ENCODE results near the gene ARHGEF38.

Gene ARHGEF38, protein sequence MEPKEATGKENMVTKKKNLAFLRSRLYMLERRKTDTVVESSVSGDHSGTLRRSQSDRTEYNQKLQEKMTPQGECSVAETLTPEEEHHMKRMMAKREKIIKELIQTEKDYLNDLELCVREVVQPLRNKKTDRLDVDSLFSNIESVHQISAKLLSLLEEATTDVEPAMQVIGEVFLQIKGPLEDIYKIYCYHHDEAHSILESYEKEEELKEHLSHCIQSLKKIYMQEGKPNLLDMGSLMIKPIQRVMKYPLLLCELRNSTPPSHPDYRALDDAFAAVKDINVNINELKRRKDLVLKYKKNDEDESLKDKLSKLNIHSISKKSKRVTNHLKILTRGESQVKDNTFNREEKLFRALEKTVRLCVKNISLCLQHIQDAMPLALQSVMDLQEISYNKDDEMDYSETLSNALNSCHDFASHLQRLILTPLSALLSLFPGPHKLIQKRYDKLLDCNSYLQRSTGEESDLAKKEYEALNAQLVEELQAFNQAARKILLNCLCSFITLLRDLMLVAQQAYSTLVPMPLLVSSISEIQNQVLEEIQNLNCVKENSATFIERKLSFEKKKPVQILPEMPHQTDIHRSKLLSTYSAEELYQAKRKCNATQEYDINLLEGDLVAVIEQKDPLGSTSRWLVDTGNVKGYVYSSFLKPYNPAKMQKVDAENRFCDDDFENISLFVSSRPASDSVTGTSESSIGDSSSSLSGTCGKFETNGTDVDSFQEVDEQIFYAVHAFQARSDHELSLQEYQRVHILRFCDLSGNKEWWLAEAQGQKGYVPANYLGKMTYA

DNA sequence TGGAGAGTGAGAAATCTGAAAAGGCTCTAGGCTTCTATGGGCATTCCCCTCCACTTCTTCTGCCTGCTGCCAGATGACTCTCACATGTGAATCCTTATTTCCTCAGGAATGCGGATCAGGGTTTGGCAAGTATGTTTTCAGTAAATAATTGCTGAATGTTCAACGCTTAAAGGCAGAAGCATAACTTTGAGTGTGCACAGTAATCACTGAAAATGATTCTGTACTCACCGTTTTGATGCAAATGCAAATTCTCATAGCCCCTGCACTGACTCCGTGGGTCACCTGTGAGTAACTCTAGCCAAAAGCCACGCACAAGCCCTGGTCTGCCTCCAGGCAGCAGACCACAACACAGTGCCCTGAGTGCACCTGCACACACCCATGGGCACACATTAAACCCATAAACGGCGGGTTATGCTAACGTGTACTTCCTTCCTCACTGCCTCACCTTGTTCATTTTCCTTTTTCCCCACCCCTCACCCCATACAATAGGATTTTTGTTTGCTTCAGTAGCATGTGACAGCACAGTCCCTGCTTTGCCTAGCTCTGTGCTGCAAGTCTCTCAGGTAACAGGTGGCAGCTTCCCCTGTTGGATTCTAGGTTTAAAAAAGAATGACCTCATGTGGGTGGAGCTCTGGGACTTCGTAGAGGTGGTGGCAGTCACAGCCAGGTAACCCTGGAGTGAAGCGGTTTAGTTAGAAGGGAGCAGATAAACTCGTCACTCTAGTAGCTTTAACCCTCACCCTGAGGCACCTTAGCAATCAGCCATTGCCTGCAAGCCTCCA is at the start of gene ARHGEF38:
Gene ARHGEF38 (plus strand): TSS at position 656 of the 782 bp plus-strand sequence. CDS start 146 bp downstream, outside the sequence.
- DNase-seq (ENCODE audit: low spot score): no peak

DNA sequence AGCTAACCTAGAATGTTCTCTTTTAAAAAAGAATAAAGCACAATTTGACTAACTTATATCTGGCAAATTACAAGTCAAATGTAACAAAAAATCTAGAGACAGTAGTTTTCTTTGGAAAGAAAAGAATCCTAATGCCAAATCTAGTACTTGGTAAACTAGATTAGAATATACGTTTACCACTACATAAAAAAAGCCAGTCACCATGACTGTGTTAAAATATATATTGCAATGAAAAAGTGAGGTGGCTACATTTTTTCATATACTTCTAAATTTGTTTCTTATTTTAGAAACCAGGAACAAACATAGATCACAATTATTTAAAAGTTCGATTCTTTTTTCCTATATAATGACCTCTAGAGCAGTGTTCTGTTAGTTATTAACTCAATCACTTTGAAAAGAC is 48.9 kb upstream of the ARHGEF38 start:
- DNase-seq (ENCODE audit: low spot score): no peak

DNA sequence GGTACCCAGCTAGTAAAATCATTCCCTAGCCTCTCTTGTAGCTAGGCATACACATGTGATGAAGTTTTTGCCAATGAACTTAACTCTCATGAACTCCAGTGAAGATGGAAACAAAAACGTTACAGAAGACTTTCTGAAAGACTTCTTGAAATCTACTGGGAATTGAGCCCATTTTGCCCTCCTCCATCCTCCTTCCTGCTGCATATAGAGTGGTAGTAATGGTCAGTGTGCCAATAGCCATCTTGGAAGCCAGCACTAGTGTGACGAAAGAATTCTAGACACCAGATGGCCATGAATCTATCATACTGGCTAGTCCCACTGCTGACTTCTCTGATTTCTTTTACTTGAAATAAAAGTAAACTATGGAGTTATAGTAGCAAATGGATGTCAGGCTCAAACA is 47.7 kb upstream of the ARHGEF38 start:
- no peak for DNase-seq (ENCODE audit: low spot score)

DNA sequence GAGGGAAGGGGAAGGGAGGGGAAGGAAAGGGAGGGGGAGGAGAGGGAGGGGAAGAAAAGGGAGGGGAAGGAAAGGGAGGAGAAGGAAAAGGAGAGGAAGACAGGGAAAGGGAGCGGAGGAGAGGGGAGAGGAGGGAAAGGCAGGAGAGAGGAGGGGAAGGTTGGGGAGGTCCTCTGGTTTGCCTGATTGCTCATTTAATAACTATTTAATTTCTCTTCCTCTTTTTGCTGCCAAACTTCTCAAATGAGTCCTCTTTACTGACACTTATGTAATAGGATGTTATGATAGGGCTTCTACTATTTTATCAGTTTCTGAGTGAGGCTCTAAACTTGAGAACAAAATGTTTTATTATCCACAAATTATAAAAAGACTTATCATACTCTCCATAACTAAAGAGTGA is 43.1 kb upstream of the ARHGEF38 start:
- DNase-seq (ENCODE audit: low spot score): no peak

DNA sequence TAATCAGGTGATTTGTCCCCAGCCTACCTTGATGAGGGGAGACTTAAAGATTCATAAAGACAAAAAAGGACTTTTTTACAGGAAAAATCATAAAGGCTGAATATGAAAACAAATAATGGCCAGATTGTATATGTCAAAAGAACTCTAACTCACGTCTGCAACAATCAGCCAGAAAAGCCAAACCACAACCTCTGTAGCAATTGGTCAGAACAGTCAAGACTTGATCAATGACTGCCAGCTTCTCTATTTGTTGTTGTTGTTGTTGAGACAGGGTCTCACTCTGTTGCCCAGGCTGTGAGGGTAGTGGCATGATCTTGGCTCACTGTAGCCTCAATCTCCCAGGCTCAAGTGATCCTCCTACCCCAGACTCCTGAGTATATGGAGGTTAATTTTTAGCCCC is 42.7 kb upstream of the ARHGEF38 start:
- no peak for DNase-seq (ENCODE audit: low spot score)

DNA sequence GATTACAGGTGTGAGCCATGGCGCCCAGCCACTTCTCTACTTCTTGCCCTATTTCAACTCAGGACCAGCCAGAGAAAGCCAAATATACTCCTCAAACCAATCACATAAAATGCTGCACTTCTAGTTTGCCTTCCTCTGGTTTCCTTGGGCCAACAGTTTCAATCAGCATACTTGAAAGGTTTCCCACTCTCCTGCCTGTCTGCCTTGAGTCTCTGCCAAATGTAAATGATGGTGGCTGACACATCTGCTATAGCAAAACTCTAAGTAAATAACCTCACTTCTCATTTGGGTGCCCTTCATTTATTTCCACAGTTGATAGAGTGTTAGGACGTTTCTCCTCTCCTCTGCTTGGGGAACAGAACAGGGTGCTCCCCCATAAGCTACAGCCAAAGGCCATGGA is 42.2 kb upstream of the ARHGEF38 start:
- DNase-seq (ENCODE audit: low spot score): no peak

DNA sequence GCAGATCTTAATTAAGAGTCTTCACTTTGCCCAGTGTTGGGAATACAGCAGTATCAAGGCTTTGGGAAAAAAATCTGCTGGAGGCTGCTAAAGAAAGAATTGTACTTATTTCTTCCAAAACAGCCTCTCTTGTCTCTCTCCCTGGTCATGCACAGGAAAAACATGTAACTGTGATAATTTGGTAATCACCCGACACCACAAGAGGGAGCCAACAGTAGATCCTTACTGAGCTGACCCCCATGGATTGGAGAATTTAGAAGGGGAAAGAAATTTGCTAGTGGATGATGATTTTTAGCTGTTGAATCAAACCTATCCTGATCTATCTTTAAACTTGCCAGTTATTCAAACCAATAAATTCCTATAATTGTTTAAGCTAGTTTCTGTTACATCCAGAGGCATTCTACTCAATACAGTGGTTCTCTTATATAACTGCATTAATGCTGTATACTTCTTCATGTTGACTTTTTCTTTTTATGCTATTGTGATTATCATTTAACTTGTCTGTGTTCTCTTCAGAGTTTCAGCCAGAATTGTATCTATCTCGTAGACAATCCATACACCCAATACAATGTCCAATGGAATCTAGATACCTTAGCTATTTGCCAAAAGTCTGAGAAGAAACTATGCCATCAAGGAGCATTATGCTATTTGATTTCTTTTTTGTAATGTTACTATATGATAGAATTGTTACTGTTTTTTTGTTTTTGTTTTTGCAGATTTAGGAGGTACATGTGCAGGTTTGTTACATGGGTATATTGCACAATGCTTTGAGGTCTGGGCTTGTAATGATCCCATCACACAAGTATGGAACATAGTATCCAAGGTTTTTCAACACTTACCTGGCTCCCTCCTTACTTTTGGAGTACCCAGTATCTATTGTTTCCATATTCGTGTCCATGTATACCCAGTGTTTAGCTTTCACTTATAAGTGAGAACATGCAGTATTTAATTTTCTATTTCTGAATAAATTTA is 31.3 kb upstream of the ARHGEF38 start:
- peak; percentile 47 for DNase-seq (ENCODE audit: low spot score)

DNA sequence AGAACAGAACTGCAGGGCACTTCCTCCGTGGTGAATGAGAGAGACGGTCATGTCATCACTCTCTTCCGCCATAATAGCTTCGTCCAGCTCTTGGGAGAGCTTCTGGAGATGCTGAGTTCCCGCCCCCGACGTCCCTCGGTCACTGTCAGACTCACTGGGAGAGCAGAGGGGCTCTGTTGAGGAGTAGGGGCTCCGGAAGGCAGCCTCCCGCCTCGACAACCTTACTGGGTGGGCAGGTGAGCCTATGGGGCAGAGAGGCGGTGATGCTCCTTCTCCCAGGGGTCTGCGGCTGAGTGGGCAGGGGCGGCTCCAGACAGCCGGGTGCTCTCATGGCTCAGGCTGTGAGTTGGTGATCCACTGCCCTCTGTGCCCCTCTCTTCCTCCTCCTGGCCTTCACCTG is 25.8 kb upstream of the ARHGEF38 start:
- DNase-seq (ENCODE audit: low spot score): no peak

DNA sequence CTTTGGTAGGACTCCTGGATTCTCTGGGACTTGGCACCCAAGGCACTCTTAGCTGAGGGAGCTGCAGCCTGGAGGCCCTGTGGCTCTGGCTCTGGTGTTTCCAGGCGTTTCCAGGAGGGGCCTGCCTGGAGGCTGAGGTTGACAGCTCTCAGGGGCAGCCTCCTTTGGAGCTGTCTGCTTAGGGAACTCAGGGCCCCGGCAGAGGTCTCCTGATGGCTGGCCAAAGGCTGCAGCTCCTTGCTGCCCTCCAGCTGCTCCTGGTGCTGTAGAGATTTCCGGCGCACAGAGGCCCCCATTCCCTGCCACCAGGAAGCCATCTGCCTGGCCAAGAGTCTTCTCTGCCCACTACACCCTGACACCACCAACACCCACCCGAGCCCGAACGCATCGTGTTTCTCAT is 25.3 kb upstream of the ARHGEF38 start:
- no peak for DNase-seq (ENCODE audit: low spot score)

DNA sequence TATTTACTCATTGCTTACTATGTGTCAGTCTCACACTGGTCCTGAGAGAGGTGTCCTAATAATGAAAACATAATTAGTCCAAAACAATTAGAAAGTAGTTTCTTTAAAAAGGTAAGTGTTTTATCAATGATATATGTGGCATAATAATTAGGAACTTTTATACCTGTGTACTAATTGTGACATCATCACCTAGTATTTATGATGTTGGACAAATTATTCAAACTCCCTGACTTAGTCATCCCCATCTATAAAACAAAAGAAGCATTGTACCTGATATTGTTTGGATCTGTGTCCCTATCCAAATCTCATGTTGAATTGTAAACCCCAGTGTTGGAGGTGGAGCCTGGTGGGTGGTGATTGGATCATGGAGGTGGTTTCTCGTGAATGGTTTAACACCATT is 15.8 kb upstream of the ARHGEF38 start:
- DNase-seq (ENCODE audit: low spot score): no peak

DNA sequence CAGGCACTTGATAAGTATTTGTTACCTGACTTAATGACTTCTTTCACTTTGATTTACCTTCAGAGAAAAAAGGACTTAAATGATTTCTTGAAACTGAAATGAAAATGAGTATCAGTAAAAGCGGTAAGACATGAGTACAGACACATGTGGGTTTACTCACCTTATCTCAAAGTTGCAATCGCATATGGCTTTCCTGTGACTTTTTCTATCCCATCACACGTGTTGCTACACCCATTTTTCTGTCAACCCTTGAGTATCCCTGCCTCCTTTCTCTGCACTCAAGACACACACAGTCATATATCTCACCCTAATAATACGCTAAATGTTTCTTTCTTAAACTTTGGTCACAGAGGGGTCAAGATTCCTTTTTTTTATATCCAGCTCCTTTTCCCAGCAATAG is 11.0 kb upstream of the ARHGEF38 start:
- DNase-seq (ENCODE audit: low spot score): no peak

DNA sequence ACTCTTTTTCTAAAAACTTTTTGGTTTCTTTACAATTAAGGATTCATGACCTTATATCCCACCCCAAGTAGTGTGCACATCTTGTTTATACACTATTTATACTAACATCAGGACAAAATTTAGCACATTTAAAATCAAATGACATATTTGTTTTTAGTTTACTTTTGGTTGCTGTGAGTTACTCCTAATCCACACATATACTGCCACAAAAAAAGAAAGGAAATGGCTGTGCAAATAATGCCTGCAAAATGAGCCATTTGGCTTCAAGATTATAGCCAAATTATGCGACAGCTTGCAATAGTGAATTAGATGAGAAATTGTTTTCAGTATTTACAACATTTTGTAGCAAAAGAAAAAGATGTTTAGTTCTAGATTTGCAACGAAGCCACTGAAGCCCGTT is 10.4 kb upstream of the ARHGEF38 start:
- no peak for DNase-seq (ENCODE audit: low spot score)

DNA sequence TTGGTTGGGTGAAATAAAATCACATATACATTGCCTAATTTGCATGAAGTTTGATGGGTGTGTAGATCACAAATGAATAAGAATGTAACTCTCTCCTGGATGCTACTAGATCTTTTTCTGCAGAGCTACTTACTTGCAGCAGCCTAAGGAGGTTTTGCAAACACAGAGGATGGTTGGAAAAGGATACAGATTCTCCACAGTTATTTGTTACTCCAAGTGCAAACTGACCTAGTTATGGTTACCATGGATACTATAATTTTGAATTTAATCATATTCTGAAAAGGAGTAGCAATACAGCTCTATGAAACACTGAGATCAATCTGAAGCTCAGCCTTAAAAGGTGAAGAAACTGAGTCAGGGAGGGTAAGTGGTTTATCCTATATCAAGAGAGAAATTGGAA is 9.1 kb upstream of the ARHGEF38 start:
- DNase-seq (ENCODE audit: low spot score): no peak

DNA sequence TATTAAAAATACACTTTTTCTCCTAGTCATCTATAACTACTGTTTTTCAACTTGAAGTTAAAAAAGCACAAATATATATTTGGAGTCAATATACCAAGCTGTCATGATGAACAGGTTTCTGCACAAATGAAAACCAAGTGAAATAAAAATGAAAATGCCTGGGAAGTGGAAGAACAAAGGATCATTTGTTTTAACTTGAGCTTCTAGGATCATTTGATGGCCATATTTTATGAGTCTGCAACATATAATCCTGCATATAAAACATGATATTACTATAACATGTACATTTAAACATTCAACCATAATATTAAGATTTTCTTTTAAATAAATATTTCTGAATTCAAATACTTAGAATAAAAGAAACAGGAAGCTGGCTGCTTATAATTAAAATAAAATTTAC is 8.5 kb upstream of the ARHGEF38 start:
- DNase-seq (ENCODE audit: low spot score): no peak

DNA sequence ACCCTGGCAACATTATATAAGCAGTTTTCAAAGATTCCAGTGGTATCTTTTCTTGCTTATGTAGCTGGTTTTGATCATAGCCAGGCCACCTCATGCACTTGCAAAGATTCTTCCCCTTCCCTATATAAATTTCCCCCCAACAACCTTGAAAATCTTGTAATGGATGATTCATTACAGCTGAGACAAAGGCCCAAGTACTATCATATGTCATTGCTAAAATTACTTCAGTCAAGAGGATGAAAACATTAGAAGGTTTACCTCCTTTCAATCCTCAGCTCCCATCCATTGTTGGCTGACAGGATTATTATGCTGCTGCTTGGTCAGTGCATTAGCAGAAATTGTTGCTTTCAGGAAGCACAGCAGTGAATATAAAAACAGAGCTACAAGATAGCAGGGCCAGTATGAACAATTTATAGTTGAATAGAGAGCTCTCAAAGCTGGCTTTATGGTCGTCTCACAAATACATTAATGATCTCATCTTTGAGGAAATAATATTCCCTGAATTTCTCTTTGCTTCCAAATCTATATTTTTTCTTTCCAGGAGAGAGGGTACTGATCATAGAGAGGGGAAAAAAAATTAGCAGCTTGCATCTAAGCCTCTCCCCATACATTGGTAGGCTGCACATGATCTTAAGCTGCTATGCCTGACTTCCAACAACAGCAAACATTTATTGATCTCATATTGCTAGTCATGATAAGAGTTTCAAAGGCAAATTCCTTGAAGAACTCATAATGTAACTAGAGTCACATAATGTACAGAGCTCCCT is 7.7 kb upstream of the ARHGEF38 start:
- DNase-seq (ENCODE audit: low spot score): no peak

DNA sequence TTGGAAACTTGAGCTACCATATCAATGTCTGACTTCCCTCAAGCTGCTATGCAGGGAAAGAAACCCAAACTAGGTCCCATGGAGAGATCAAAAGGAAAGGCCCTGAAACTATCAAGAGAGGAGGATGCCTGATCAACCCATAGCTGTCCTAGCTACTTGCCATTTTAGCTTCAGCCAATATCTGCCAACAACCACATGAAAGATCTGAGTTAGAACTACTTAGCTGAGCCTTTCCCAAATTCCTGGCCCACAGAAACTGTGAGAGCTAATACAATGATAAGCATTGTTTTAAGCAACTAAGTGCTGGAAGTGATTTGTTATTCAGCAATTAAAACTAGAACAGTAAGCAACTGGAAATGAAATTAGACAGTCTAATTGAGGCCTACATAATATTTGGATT is 6.3 kb upstream of the ARHGEF38 start:
- DNase-seq (ENCODE audit: low spot score): no peak

DNA sequence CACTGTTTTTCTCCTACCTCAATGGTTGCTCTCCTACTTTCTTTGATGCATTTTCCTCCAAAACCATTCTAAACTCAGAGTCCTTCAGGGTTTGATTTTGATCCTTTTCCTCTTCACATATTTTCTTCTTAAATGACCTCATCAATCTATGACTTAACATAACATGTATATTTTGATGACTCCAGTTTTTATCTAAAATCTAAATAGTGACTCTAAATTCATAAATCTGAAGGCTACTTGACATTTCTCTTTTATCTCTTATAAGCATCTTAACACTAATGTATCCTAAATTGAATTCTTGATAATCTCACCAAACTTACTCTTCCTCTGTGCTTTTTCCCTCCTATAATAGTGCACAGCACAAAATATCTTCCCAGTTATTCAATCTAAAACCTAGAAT is 4.7 kb upstream of the ARHGEF38 start:
- no peak for DNase-seq (ENCODE audit: low spot score)

DNA sequence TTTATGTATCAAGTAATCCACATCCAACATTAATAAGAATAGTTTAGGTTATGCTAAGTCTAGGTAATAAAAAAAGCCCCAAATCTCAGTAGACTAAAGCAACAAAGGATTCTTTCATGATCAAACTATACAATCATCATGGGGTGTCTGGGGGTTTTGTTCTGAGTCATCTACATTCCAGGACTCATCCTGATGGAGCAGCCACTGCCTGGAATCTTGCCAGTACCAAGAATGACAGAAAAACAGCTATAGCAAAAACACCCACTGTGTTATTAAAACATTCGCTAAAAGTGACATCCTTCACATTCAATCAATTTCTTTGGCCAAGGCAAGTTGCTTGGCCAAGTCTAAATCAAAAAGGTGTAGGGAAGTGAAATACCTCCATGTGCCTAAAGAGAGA is 3.9 kb upstream of the ARHGEF38 start:
- no peak for DNase-seq (ENCODE audit: low spot score)

DNA sequence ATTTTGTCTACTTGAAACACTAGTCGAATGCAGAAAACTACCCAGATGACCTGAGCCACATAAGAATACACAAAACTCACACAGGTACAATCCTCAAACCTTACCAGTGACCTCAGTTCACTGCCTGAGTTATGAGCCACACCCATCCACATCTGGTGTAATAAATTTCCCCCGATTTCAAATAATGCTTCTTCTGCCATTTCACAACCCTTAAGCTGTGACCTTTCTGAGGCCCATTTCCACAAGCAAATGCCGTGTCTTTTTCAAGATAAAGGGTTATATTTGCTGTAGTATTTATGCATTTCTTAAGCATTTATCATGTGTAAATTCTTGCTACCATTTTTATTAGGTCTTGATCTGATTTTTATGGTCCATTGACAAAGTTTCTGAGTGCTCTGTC is 1.8 kb upstream of the ARHGEF38 start:
- DNase-seq (ENCODE audit: low spot score): no peak

DNA sequence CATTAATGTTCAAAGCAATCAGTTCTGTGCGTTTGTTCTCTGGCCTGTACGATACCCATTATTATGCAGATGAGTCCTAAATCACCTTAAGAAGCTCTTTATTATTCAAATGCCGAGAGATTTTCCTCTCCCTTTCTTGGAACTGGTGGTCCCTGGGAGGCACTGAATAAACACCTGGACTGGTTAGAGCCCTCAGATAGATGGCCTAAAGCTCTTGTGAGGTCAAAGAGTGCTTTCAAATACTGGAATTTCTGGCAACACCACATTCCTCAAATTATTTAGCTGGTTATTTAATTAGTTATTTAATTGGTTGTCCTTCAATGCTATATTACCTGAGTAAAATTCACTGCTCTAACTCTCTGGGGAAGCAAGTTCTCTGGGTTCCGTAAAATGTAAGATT is 3.0 kb downstream of the ARHGEF38 start:
- DNase-seq (ENCODE audit: low spot score): no peak

DNA sequence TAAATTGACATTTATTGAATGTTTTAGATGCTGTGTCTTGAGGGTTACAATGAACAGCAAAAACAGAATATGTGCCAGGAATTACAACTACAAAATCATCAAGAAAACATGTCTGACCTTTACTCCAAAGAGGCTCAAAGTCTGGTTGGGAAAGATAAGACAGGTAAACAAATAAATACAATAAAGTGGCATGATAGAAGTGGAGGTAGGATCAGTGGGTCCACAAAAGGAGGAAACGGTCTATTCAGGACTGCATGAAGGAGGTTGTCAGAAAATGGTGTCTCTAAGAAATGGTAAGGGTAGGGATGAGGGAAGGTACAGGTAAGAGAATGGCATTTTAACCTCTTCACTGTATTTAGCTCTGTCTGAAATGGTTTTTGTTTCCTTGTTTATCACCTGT is 3.8 kb downstream of the ARHGEF38 start:
- no peak for DNase-seq (ENCODE audit: low spot score)

All from hepatic stellate cell (primary cell).